KMS-11 (cell line): Measurements from ENCODE around the gene ACSL5.

ENCODE experiments used
- H2AFZ ChIP-seq: fragments of 200-600 bp; sonication (generic); 2 replicates; pipeline ENCODE4 v1.6.1; 2016; ENCODE audit warnings: antibody characterized with exemption, mixed run types, low read depth
- H3K27ac ChIP-seq: fragments of 200-600 bp; sonication (generic); 2 replicates; pipeline ENCODE4 v1.6.1; 2016; ENCODE audit warnings: mild to moderate bottlenecking, mixed run types
- H3K27me3 ChIP-seq: fragments of 200-600 bp; sonication (generic); 2 replicates; pipeline ENCODE4 v1.6.1; 2017; ENCODE audit warnings: mild to moderate bottlenecking, low read depth, mixed run types, moderate library complexity; ENCODE audit not compliant: insufficient read depth
- H3K36me3 ChIP-seq: fragments of 200-600 bp; sonication (generic); 2 replicates; pipeline ENCODE4 v1.6.1; 2017; ENCODE audit warnings: mild to moderate bottlenecking, mixed run types; ENCODE audit not compliant: insufficient read depth
- H3K4me1 ChIP-seq: fragments of 200-600 bp; sonication (generic); 2 replicates; pipeline ENCODE4 v1.6.1; 2016; ENCODE audit warnings: mild to moderate bottlenecking, low read depth, mixed run types; ENCODE audit not compliant: poor library complexity, severe bottlenecking
- H3K4me2 ChIP-seq: fragments of 200-600 bp; sonication (generic); 2 replicates; pipeline ENCODE4 v1.7.0; 2016; ENCODE audit warnings: mild to moderate bottlenecking, mixed run types
- H3K4me3 ChIP-seq: fragments of 200-600 bp; sonication (generic); IDR thresholded peaks from 2 replicates; pipeline ENCODE4 v1.6.1; 2017; ENCODE audit warnings: low read depth, low read length, mixed read lengths; ENCODE audit not compliant: insufficient read depth
- H3K79me2 ChIP-seq: fragments of 200-600 bp; sonication (generic); 2 replicates; pipeline ENCODE4 v1.6.1; 2016; ENCODE audit warnings: low read depth, mixed run types; ENCODE audit not compliant: insufficient read depth
- H3K9ac ChIP-seq: fragments of 200-600 bp; sonication (generic); 2 replicates; pipeline ENCODE4 v1.6.1; 2016; ENCODE audit warnings: mild to moderate bottlenecking, mixed run types
- H4K20me1 ChIP-seq: fragments of 200-600 bp; sonication (generic); 2 replicates; pipeline ENCODE4 v1.6.1; 2016; ENCODE audit warnings: mild to moderate bottlenecking, mixed run types; ENCODE audit not compliant: insufficient read depth
- CTCF ChIP-seq: fragments of 200-600 bp; sonication (generic); conservative IDR thresholded peaks from 2 replicates; pipeline ENCODE4 v1.6.1; 2017; ENCODE audit warnings: low read depth, mild to moderate bottlenecking, antibody characterized with exemption, low read length, moderate library complexity, mixed read lengths

Gene ACSL5

GRCh38 chr10:112426111-112426510, 52.2 kb downstream of the ACSL5 start:
- Histone ChIP-seq H4K20me1 (no peaks in the 10 kb centered on the region), H3K4me2 (no peak overlapping the region), H3K27ac (no peak overlapping the region), H3K4me1 (no peaks in the 10 kb centered on the region), H2AFZ (no peak overlapping the region), H3K79me2 (no peaks in the 10 kb centered on the region), H3K9ac (no peak overlapping the region), H3K36me3 (no peaks in the 10 kb centered on the region), H3K4me3 (no peak overlapping the region), H3K27me3 (no peaks in the 10 kb centered on the region)
- TF ChIP-seq CTCF, result no peak

- TF ChIP-seq CTCF, result no peak
- Histone ChIP-seq H3K27ac (no peak overlapping the region), H3K36me3 (no peaks in the 10 kb centered on the region), H4K20me1 (no peaks in the 10 kb centered on the region), H3K27me3 (no peaks in the 10 kb centered on the region), H3K4me3 (no peak overlapping the region), H3K79me2 (no peaks in the 10 kb centered on the region), H3K4me2 (no peak overlapping the region), H3K9ac (no peak overlapping the region), H2AFZ (no peak overlapping the region), H3K4me1 (no peaks in the 10 kb centered on the region)
These were observed 55.2 kb downstream of the ACSL5 start for GRCh38 chr10:112429147-112429546.

GRCh38 chr10:112429654-112430230, 55.8 kb downstream of the ACSL5 start:
- Histone ChIP-seq H3K4me3 (no peak overlapping the region), H3K9ac (no peak overlapping the region), H4K20me1 (no peaks in the 10 kb centered on the region), H2AFZ (no peak overlapping the region), H3K27ac (no peak overlapping the region), H3K4me1 (no peaks in the 10 kb centered on the region), H3K27me3 (no peaks in the 10 kb centered on the region), H3K79me2 (no peaks in the 10 kb centered on the region), H3K36me3 (no peaks in the 10 kb centered on the region), H3K4me2 (no peak overlapping the region)
- TF ChIP-seq CTCF, result no peak

- Histone ChIP-seq H3K4me2 (no peak overlapping the region), H3K27me3 (no peaks in the 10 kb centered on the region), H3K4me1 (no peaks in the 10 kb centered on the region), H3K36me3 (no peaks in the 10 kb centered on the region; the same call in 1 of the 2 replicates), H3K27ac (no peak overlapping the region), H2AFZ (no peak overlapping the region), H3K9ac (no peak overlapping the region), H3K4me3 (no peak overlapping the region), H3K79me2 (no peaks in the 10 kb centered on the region), H4K20me1 (no peaks in the 10 kb centered on the region)
- TF ChIP-seq CTCF, result no peak
These were observed 59.2 kb downstream of the ACSL5 start for GRCh38 chr10:112433136-112433535.
